Prostate gland (tissue), 2 donors: ENCODE results near the gene TBC1D32. TPM values are rescaled to one million over a fixed set of nuclear protein-coding genes. Genes with fewer than 3 reads are reported as not detected.

Source experiments
- DNase-seq: peaks from one replicate; pipeline ENCODE4 v3.0.0-alpha.2; 2019; ENCODE audit warnings: low spot score
- H3K27ac ChIP-seq, 2 donors: fragments of 200-600 bp; sonication (generic); 2 replicates each; pipeline ENCODE4 v1.5.1; 2017 to 2019
- H3K27me3 ChIP-seq: fragments of 200-600 bp; sonication (generic); replicated peaks from 2 replicates; pipeline ENCODE4 v1.5.1; 2019; ENCODE audit not compliant: insufficient read depth
- H3K36me3 ChIP-seq, 2 donors: fragments of 200-600 bp; sonication (generic); 1 replicate in 1 of 2; 2 replicates in 1 of 2; pipeline versions ENCODE4 v1.5.1 to v1.8.1; 2017 to 2019
- H3K4me1 ChIP-seq: fragments of 200-600 bp; sonication (generic); replicated peaks from 2 replicates; pipeline ENCODE4 v1.5.1; 2019
- H3K4me3 ChIP-seq, 2 donors: fragments of 200-600 bp; sonication (generic); 2 replicates each; pipeline ENCODE4 v1.5.1; 2017 to 2019
- H3K9me3 ChIP-seq: fragments of 200-600 bp; sonication (generic); 2 replicates; pipeline ENCODE4 v1.5.1; 2017
- CTCF ChIP-seq, 4 experiments: fragments of 200-600 bp in 2 of 4; fragments of 450-650 bp in 2 of 4; sonication (generic) in 2 of 4; IDR thresholded peaks; 1 replicate in 3 of 4; 2 replicates in 1 of 4; pipeline ENCODE4 v1.5.1; 2016 to 2019; ENCODE audit warnings: antibody characterized with exemption in 4 of 4, mild to moderate bottlenecking in 2 of 4, moderate library complexity in 2 of 4
- POLR2A ChIP-seq: fragments of 450-650 bp; IDR thresholded peaks from one replicate; pipeline ENCODE4 v1.6.1; 2016; ENCODE audit warnings: antibody characterized with exemption, mild to moderate bottlenecking
- POLR2AphosphoS5 ChIP-seq: sonication (generic); formaldehyde crosslinking; IDR thresholded peaks from one replicate; pipeline ENCODE4 v1.6.1; 2017; ENCODE audit warnings: antibody characterized with exemption
- WGBS: methylation state at CpG from one replicate; pipeline ENCODE4 v1.1.5; 2018; 5-methylcytosine and 5-hydroxymethylcytosine counted together
- intact Hi-C: fragments of 100-400 bp; cut with DNase I; formaldehyde crosslinking; loops from one replicate; pipeline ENCODE4 v1.14.2; 2022
- total RNA-seq, 2 donors: library from RNA; depleted of rRNA; stranded (reverse); fragments of >200 nt; gene quantifications; one replicate each; pipeline ENCODE4 v1.1.0, GENCODE V29; 2016

The TBC1D32 gene
- total RNA-seq, 2 donors from 2014 or later = 10.7 to 11.1 TPM

- no peak for TF ChIP-seq POLR2A
- no peak for TF ChIP-seq CTCF (IDR thresholded peaks at IDR 0.05)
- no peak for TF ChIP-seq POLR2AphosphoS5
- no peaks in the 10 kb centered on the region for H3K36me3 ChIP-seq
- no peak for DNase-seq
- no peaks in the 10 kb centered on the region for H3K9me3 ChIP-seq
- no peaks in the 10 kb centered on the region for H3K27me3 ChIP-seq
- intact Hi-C loops = no loop called here
- WGBS = 95% methylated on average over 1 of the region's 1 CpG
- H3K4me1 ChIP-seq = no peaks in the 10 kb centered on the region
- H3K27ac ChIP-seq = no peak overlapping the region
- H3K4me3 ChIP-seq = no peak overlapping the region
Measured at GRCh38 chr6:121297694-121298093, 36.6 kb downstream of the TBC1D32 start.

- no peaks in the 10 kb centered on the region for H3K36me3 ChIP-seq
- H3K4me1 ChIP-seq = no peaks in the 10 kb centered on the region
- H3K9me3 ChIP-seq = no peaks in the 10 kb centered on the region
- 91% methylated on average over 1 of the region's 1 CpG for WGBS
- intact Hi-C loops = no loop called here
- no peak for DNase-seq
- TF ChIP-seq POLR2A (no peak), POLR2AphosphoS5 (no peak), CTCF (IDR thresholded peaks at IDR 0.05) (no peak)
- H3K4me3 ChIP-seq = no peak overlapping the region
- no peak overlapping the region for H3K27ac ChIP-seq
- no peaks in the 10 kb centered on the region for H3K27me3 ChIP-seq
Measured at GRCh38 chr6:121285041-121285440, 49.2 kb downstream of the TBC1D32 start.

GRCh38 chr6:121274666-121275295, 59.5 kb downstream of the TBC1D32 start:
- intact Hi-C loops = no loop called here
- H3K27ac ChIP-seq = no peak overlapping the region
- DNase-seq = no peak
- no peaks in the 10 kb centered on the region for H3K27me3 ChIP-seq
- H3K4me3 ChIP-seq = no peak overlapping the region
- no peaks in the 10 kb centered on the region for H3K36me3 ChIP-seq
- TF ChIP-seq POLR2A = no peak
- TF ChIP-seq CTCF (IDR thresholded peaks at IDR 0.05) = no peak
- TF ChIP-seq POLR2AphosphoS5 = no peak
- H3K4me1 ChIP-seq = no peaks in the 10 kb centered on the region
- no peaks in the 10 kb centered on the region for H3K9me3 ChIP-seq
- 93% methylated on average over 3 of the region's 3 CpGs for WGBS

- 100% methylated on average over 3 of the region's 3 CpGs for WGBS
Measured at GRCh38 chr6:121263742-121264141, 70.5 kb downstream of the TBC1D32 start.

GRCh38 chr6:121260651-121261102, 73.6 kb downstream of the TBC1D32 start:
- no peaks in the 10 kb centered on the region for H3K4me1 ChIP-seq
- WGBS = 81% methylated on average over 8 of the region's 9 CpGs
- no peak overlapping the region for H3K27ac ChIP-seq
- no peak for DNase-seq
- H3K36me3 ChIP-seq = no peaks in the 10 kb centered on the region
- H3K4me3 ChIP-seq = no peak overlapping the region
- intact Hi-C loops = no loop called here
- TF ChIP-seq POLR2AphosphoS5 (no peak), CTCF (IDR thresholded peaks at IDR 0.05) (no peak), POLR2A (no peak)
- no peaks in the 10 kb centered on the region for H3K27me3 ChIP-seq
- H3K9me3 ChIP-seq = no peaks in the 10 kb centered on the region

More at GRCh38 chr6:121263742-121264141, 70.5 kb downstream of the TBC1D32 start:
- intact Hi-C loops = no loop called here
- TF ChIP-seq POLR2A = no peak
- no peak for TF ChIP-seq POLR2AphosphoS5
- Histone ChIP-seq H3K27me3 (no peaks in the 10 kb centered on the region), H3K36me3 (no peaks in the 10 kb centered on the region), H3K27ac (no peak overlapping the region), H3K4me3 (no peak overlapping the region), H3K4me1 (no peaks in the 10 kb centered on the region), H3K9me3 (no peaks in the 10 kb centered on the region)
- no peak for DNase-seq
